Liver (tissue), 9 donors: ENCODE measurements around the gene MCTP1. TPM values are rescaled to one million over a fixed set of nuclear protein-coding genes. Genes with fewer than 3 reads are reported as not detected.

ENCODE experiments used
- DNase-seq: peaks from one replicate; pipeline ENCODE4 v3.0.0-alpha.2; 2017; ENCODE audit warnings: low spot score
- H3K27ac ChIP-seq, 2 donors: one replicate each; pipeline ENCODE4 v1.7.0; 2013; ENCODE audit warnings: inconsistent platforms in 2 of 2, low read length in 2 of 2, control low read depth in 1 of 2, low read depth in 1 of 2, mild to moderate bottlenecking in 1 of 2
- H3K27me3 ChIP-seq, 4 donors: one replicate each; pipeline versions ENCODE4 v1.6.1 to v1.7.0; 2013; ENCODE audit warnings: low read length in 3 of 4, inconsistent platforms in 1 of 4, mild to moderate bottlenecking in 1 of 4, moderate library complexity in 1 of 4; ENCODE audit not compliant: control insufficient read depth in 4 of 4, insufficient read depth in 4 of 4
- H3K36me3 ChIP-seq, 4 donors: one replicate each; pipeline versions ENCODE4 v1.6.1 to v1.7.0; 2013; ENCODE audit warnings: low read length in 3 of 4, mild to moderate bottlenecking in 3 of 4, low read depth in 1 of 4, moderate library complexity in 1 of 4; ENCODE audit not compliant: control insufficient read depth in 4 of 4, insufficient read depth in 3 of 4
- H3K4me1 ChIP-seq, 4 donors: one replicate each; pipeline versions ENCODE4 v1.6.1 to v1.7.0; 2013; ENCODE audit warnings: low read length in 3 of 4, mild to moderate bottlenecking in 3 of 4, moderate library complexity in 1 of 4; ENCODE audit not compliant: control insufficient read depth in 4 of 4, insufficient read depth in 4 of 4
- H3K4me3 ChIP-seq, 3 donors: one replicate each; pipeline versions ENCODE4 v1.6.1 to v1.7.0; 2013; ENCODE audit warnings: low read length in 3 of 3, control low read depth in 1 of 3, low read depth in 1 of 3, mild to moderate bottlenecking in 1 of 3
- H3K9ac ChIP-seq, 2 donors: one replicate each; pipeline ENCODE4 v1.7.0; 2013; ENCODE audit warnings: low read length in 2 of 2, mild to moderate bottlenecking in 2 of 2, moderate library complexity in 2 of 2, control low read depth in 1 of 2, low read depth in 1 of 2
- H3K9me3 ChIP-seq, 4 donors: one replicate each; pipeline versions ENCODE4 v1.6.1 to v1.7.0; 2013; ENCODE audit warnings: low read length in 3 of 4; ENCODE audit not compliant: control insufficient read depth in 4 of 4
- CTCF ChIP-seq: fragments of 150-350 bp; IDR thresholded peaks from 2 replicates; pipeline ENCODE4 v1.5.1; 2017; ENCODE audit warnings: improper control_type of control experiment, low read depth, low read length; ENCODE audit not compliant: missing input control
- EGR1 ChIP-seq, 2 donors: IDR thresholded peaks; 2 replicates each; pipeline ENCODE4 v1.6.1; 2016 to 2018; ENCODE audit warnings: antibody characterized with exemption in 2 of 2, low read depth in 2 of 2
- FOXA1 ChIP-seq: IDR thresholded peaks from 2 replicates; pipeline ENCODE4 v1.6.1; 2016; ENCODE audit warnings: antibody characterized with exemption
- FOXA2 ChIP-seq: IDR thresholded peaks from 2 replicates; pipeline ENCODE4 v1.6.1; 2016; ENCODE audit warnings: antibody characterized with exemption
- GABPA ChIP-seq, 2 donors: IDR thresholded peaks in 1 of 2; conservative IDR thresholded peaks in 1 of 2; 2 replicates each; pipeline ENCODE4 v1.6.1; 2016; ENCODE audit warnings: antibody characterized with exemption in 2 of 2, mild to moderate bottlenecking in 1 of 2, moderate library complexity in 1 of 2
- HNF4A ChIP-seq, 2 donors: conservative IDR thresholded peaks; 2 replicates each; pipeline ENCODE4 v1.6.1; 2016; ENCODE audit warnings: antibody characterized with exemption in 2 of 2, mild to moderate bottlenecking in 2 of 2
- JUND ChIP-seq, 2 donors: IDR thresholded peaks; 2 replicates each; pipeline ENCODE4 v1.6.1; 2016; ENCODE audit warnings: antibody characterized with exemption in 2 of 2
- MAX ChIP-seq: IDR thresholded peaks from 2 replicates; pipeline ENCODE4 v1.6.1; 2016; ENCODE audit warnings: antibody characterized with exemption
- RAD21 ChIP-seq, 2 donors: IDR thresholded peaks; 2 replicates each; pipeline ENCODE4 v1.6.1; 2016; ENCODE audit warnings: antibody characterized with exemption in 2 of 2, mild to moderate bottlenecking in 2 of 2
- REST ChIP-seq: IDR thresholded peaks from 2 replicates; pipeline ENCODE4 v1.6.1; 2016; ENCODE audit warnings: antibody characterized with exemption, mild to moderate bottlenecking
- SP1 ChIP-seq: IDR thresholded peaks from 2 replicates; pipeline ENCODE4 v1.6.1; 2018; ENCODE audit warnings: antibody characterized with exemption, mild to moderate bottlenecking
- YY1 ChIP-seq: IDR thresholded peaks from 2 replicates; pipeline ENCODE4 v1.6.1; 2016; ENCODE audit warnings: antibody characterized with exemption, mild to moderate bottlenecking
- ZBTB33 ChIP-seq: IDR thresholded peaks from 2 replicates; pipeline ENCODE4 v1.6.1; 2016; ENCODE audit warnings: antibody characterized with exemption
- WGBS: extraction: QIAGEN DNeasy Blood & Tissue Kit; methylation state at CpG from one replicate; pipeline ENCODE4 v1.1.7; 2013; 5-methylcytosine and 5-hydroxymethylcytosine counted together
- polyA plus RNA-seq, 2 donors: library from polyadenylated mRNA; stranded (reverse) in 1 of 2; unstranded in 1 of 2; fragments of 200-250 nt in 1 of 2; fragments of >200 nt in 1 of 2; fragmentation: Nextera tagmentation in 1 of 2; extraction: Ambion mirVana in 1 of 2; gene quantifications; one replicate each; pipeline versions ENCODE4 v1.2.1 to v1.2.3, GENCODE V29; 2013 to 2015
- total RNA-seq, 2 donors: library from RNA; depleted of rRNA; stranded (reverse); fragments of >200 nt; gene quantifications; one replicate each; pipeline ENCODE4 v1.2.3, GENCODE V29; 2014
- TF ChIP-seq, protein P1 (sequence below): IDR thresholded peaks from 2 replicates; pipeline ENCODE4 v1.6.1; 2016; ENCODE audit warnings: antibody characterized with exemption
- donor health status: healthy.
- donor health status: healthy.
- donor health status: healthy.
- donor health status: healthy.
- donor health status: healthy.

MCTP1 gene
- total and polyA plus RNA-seq, 4 donors, result 0.67 to 7.6 (median 4.3) TPM

- Histone ChIP-seq H3K36me3 (no peaks in the 10 kb centered on the region), H3K27me3 (peaks cover 0 to 2% (median 0%) of the 10 kb centered on the region in 4 donors), H3K9ac (no peak overlapping the region), H3K27ac (no peak overlapping the region), H3K4me1 (no peaks in the 10 kb centered on the region), H3K9me3 (no peaks in the 10 kb centered on the region), H3K4me3 (no peak overlapping the region)
- TF ChIP-seq, protein P1, sequence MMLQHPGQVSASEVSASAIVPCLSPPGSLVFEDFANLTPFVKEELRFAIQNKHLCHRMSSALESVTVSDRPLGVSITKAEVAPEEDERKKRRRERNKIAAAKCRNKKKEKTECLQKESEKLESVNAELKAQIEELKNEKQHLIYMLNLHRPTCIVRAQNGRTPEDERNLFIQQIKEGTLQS, result no peak
- TF ChIP-seq MAX, result no peak
- no peak for TF ChIP-seq RAD21 (IDR thresholded peaks at IDR 0.05)
- no peak for TF ChIP-seq SP1
- DNase-seq, result no peak
- WGBS, result 59% methylated on average over 6 of the region's 6 CpGs
Observed at GRCh38 chr5:94855543-94855942, 429.4 kb downstream of the MCTP1 start.

- no peaks in the 10 kb centered on the region for H3K9me3 ChIP-seq
- WGBS, result 76% methylated on average over 2 of the region's 2 CpGs
- H3K4me1 ChIP-seq, result no peaks in the 10 kb centered on the region
- TF ChIP-seq GABPA (IDR thresholded peaks at IDR 0.05 in 1 of 2, conservative IDR thresholded peaks at IDR 0.05 in 1 of 2), result no peak
- no peak for TF ChIP-seq FOXA2
- no peak for TF ChIP-seq EGR1 (IDR thresholded peaks at IDR 0.05; ENCODE audit: low read depth in 2 of 2)
- TF ChIP-seq HNF4A (conservative IDR thresholded peaks at IDR 0.05), result no peak
- TF ChIP-seq ZBTB33, result no peak
- TF ChIP-seq CTCF, result no peak
- no peak for TF ChIP-seq FOXA1
- no peak for TF ChIP-seq RAD21 (IDR thresholded peaks at IDR 0.05)
- TF ChIP-seq YY1, result no peak
- TF ChIP-seq JUND (IDR thresholded peaks at IDR 0.05), result no peak
- TF ChIP-seq, protein P1, result no peak
- no peak for TF ChIP-seq REST
- no peak overlapping the region for H3K4me3 ChIP-seq
- H3K27me3 ChIP-seq, result peaks cover 0 to 3% (median 0%) of the 10 kb centered on the region in 4 donors
- no peak overlapping the region for H3K9ac ChIP-seq
- H3K36me3 ChIP-seq, result no peaks in the 10 kb centered on the region
- H3K27ac ChIP-seq, result no peak overlapping the region
- no peak for DNase-seq
Observed at GRCh38 chr5:94853120-94853519, 431.8 kb downstream of the MCTP1 start.
